Stomach (tissue), 9 donors: ENCODE results near the gene CDC42BPG. TPM values are rescaled to one million over a fixed set of nuclear protein-coding genes. Genes with fewer than 3 reads are reported as not detected.

Source experiments
- DNase-seq, 2 donors: peaks; one replicate each; pipeline versions ENCODE4 v3.0.0 to v3.0.0-alpha.2; 2013 to 2019
- H3K27ac ChIP-seq, 5 donors: fragments of 200-600 bp in 4 of 5; sonication (generic) in 4 of 5; one replicate each; pipeline ENCODE4 v1.5.1; 2013 to 2019; ENCODE audit warnings: mild to moderate bottlenecking in 1 of 5, moderate library complexity in 1 of 5
- H3K27me3 ChIP-seq, 3 donors: fragments of 200-600 bp; sonication (generic); one replicate each; pipeline ENCODE4 v1.5.1; 2017 to 2019; ENCODE audit warnings: mixed run types in 1 of 3
- H3K36me3 ChIP-seq, 4 donors: fragments of 200-600 bp; sonication (generic); 1 replicate in 3 of 4; 2 replicates in 1 of 4; pipeline ENCODE4 v1.5.1; 2016 to 2019
- H3K4me1 ChIP-seq, 4 donors: fragments of 200-600 bp; sonication (generic); one replicate each; pipeline ENCODE4 v1.5.1; 2016 to 2019
- H3K4me3 ChIP-seq, 4 donors: fragments of 200-600 bp; sonication (generic) in 3 of 4; one replicate each; pipeline ENCODE4 v1.5.1; 2016 to 2019; ENCODE audit warnings: mild to moderate bottlenecking in 1 of 4
- H3K9me3 ChIP-seq, 4 donors: fragments of 200-600 bp; sonication (generic); one replicate each; pipeline ENCODE4 v1.5.1; 2016 to 2019
- CTCF ChIP-seq, 7 experiments: fragments of 450-650 bp in 4 of 7; fragments of 200-600 bp in 3 of 7; sonication (generic) in 3 of 7; IDR thresholded peaks; one replicate each; pipeline ENCODE4 v1.5.1; 2016 to 2019; ENCODE audit warnings: antibody characterized with exemption in 7 of 7, control low read depth in 2 of 7, mild to moderate bottlenecking in 1 of 7
- EP300 ChIP-seq: sonication (generic); formaldehyde crosslinking; IDR thresholded peaks from one replicate; pipeline ENCODE4 v1.6.1; 2017; ENCODE audit warnings: antibody characterized with exemption
- POLR2A ChIP-seq, 4 donors: fragments of 450-650 bp; IDR thresholded peaks; one replicate each; pipeline ENCODE4 v1.6.1; 2016; ENCODE audit warnings: antibody characterized with exemption in 4 of 4, control low read depth in 2 of 4, mild to moderate bottlenecking in 1 of 4, moderate library complexity in 1 of 4
- POLR2AphosphoS5 ChIP-seq, 3 donors: sonication (generic); formaldehyde crosslinking; IDR thresholded peaks; one replicate each; pipeline ENCODE4 v1.6.1; 2016; ENCODE audit warnings: antibody characterized with exemption in 3 of 3
- WGBS, 5 donors: extraction: QIAGEN DNeasy Blood & Tissue Kit in 3 of 5; methylation state at CpG; one replicate each; pipeline versions ENCODE4 v1.1.5 to v1.1.7; 2013 to 2018; 5-methylcytosine and 5-hydroxymethylcytosine counted together
- intact Hi-C: fragments of 100-400 bp; cut with DNase I; formaldehyde crosslinking; loops from one replicate; pipeline ENCODE4 v1.15.1; 2023; ENCODE audit warnings: low total_unique reads
- polyA plus RNA-seq, 3 donors: library from polyadenylated mRNA; stranded (reverse); fragments of 200-250 nt; gene quantifications; one replicate each; pipeline ENCODE4 v1.2.3, GENCODE V29; 2013
- total RNA-seq, 5 donors: library from RNA; depleted of rRNA; stranded (reverse); fragments of >200 nt; gene quantifications; one replicate each; pipeline versions ENCODE4 v1.1.0 to v1.2.3, GENCODE V29; 2014 to 2016
- donor health status: healthy with polysubstance abuse.
- donor health status: Bipolar disorder and iron deficiency.
- donor health status: healthy.

CDC42BPG gene
- total and polyA plus RNA-seq, 8 donors: 8.9 to 66.5 (median 26.2) TPM

- Histone ChIP-seq H3K27ac (peak overlapping the region in 4 of 5 donors; percentile 32 to 68 (median 47)), H3K4me3 (no peak overlapping the region), H3K9me3 (no peaks in the 10 kb centered on the region), H3K4me1 (peaks cover 26 to 59% (median 48%) of the 10 kb centered on the region in 4 donors), H3K27me3 (no peaks in the 10 kb centered on the region), H3K36me3 (no peaks in the 10 kb centered on the region)
- intact Hi-C loops: no loop called here
- no peak for TF ChIP-seq EP300
- TF ChIP-seq POLR2AphosphoS5 (IDR thresholded peaks at IDR 0.05): peak in 1 of 3 donors; percentile 53
- TF ChIP-seq CTCF (IDR thresholded peaks at IDR 0.05): no peak
- TF ChIP-seq POLR2A (IDR thresholded peaks at IDR 0.05): no peak
- 67 to 75% (median 70%) methylated on average over 11 to 15 of the region's 15 CpGs for WGBS, 5 donors
- DNase-seq: peak in 1 of 2 donors; percentile 67
Observed at GRCh38 chr11:64885367-64886286, 41.2 kb upstream of the CDC42BPG start.

- H3K36me3 ChIP-seq: no peaks in the 10 kb centered on the region
- H3K4me1 ChIP-seq: peaks cover 22 to 64% (median 47%) of the 10 kb centered on the region in 4 donors
Observed at GRCh38 chr11:64884019-64884418, 39.6 kb upstream of the CDC42BPG start.

GRCh38 chr11:64883575-64883974, 39.1 kb upstream of the CDC42BPG start:
- no peak for DNase-seq
- Histone ChIP-seq H3K4me1 (peaks cover 19 to 60% (median 46%) of the 10 kb centered on the region in 4 donors), H3K27me3 (no peaks in the 10 kb centered on the region), H3K9me3 (no peaks in the 10 kb centered on the region), H3K4me3 (no peak overlapping the region), H3K27ac (no peak overlapping the region), H3K36me3 (no peaks in the 10 kb centered on the region)
- intact Hi-C loops: no loop called here
- 86 to 96% (median 90%) methylated on average over 5 of the region's 5 CpGs for WGBS, 5 donors
- TF ChIP-seq CTCF (IDR thresholded peaks at IDR 0.05) (no peak), POLR2A (IDR thresholded peaks at IDR 0.05) (no peak), POLR2AphosphoS5 (IDR thresholded peaks at IDR 0.05) (no peak), EP300 (no peak)

More at GRCh38 chr11:64884019-64884418, 39.6 kb upstream of the CDC42BPG start:
- Histone ChIP-seq H3K27me3 (no peaks in the 10 kb centered on the region), H3K4me3 (no peak overlapping the region), H3K27ac (no peak overlapping the region), H3K9me3 (no peaks in the 10 kb centered on the region)
- TF ChIP-seq CTCF (IDR thresholded peaks at IDR 0.05): no peak
- no peak for TF ChIP-seq POLR2AphosphoS5 (IDR thresholded peaks at IDR 0.05)
- TF ChIP-seq POLR2A (IDR thresholded peaks at IDR 0.05): no peak
- no peak for TF ChIP-seq EP300
- no peak for DNase-seq
- WGBS, 5 donors: 87 to 95% (median 91%) methylated on average over 8 of the region's 8 CpGs
- intact Hi-C loops: no loop called here

GRCh38 chr11:64882243-64882642, 37.8 kb upstream of the CDC42BPG start:
- DNase-seq: no peak
- H3K36me3 ChIP-seq: no peaks in the 10 kb centered on the region
- H3K27ac ChIP-seq: peak overlapping the region in 4 of 5 donors; percentile 28 to 59 (median 51)
- peaks cover 8 to 52% (median 40%) of the 10 kb centered on the region in 4 donors for H3K4me1 ChIP-seq
- no peaks in the 10 kb centered on the region for H3K27me3 ChIP-seq
- intact Hi-C loops: no loop called here
- TF ChIP-seq POLR2A (IDR thresholded peaks at IDR 0.05) (no peak), POLR2AphosphoS5 (IDR thresholded peaks at IDR 0.05) (no peak), CTCF (IDR thresholded peaks at IDR 0.05) (no peak), EP300 (no peak)
- H3K4me3 ChIP-seq: no peak overlapping the region
- 58 to 80% (median 73%) methylated on average over 5 of the region's 5 CpGs for WGBS, 5 donors
- H3K9me3 ChIP-seq: no peaks in the 10 kb centered on the region
